Stimulated activated CD8-positive, alpha-beta memory T cell treated with anti-CD3 and anti-CD28 coated beads, Interleukin-7, amount 100 ng/mL, for 4 hours (primary cell): ENCODE data around the gene IRAK2.
"Not testable (repeated sequence)": the region's sequence is repeated elsewhere in the genome, so short reads cannot be mapped to it uniquely, and the experiment has no call there.

Source experiments
- DNase-seq, 2 donors: peaks; one replicate each; pipeline ENCODE4 v3.0.0-alpha.2; 2020; ENCODE audit warnings: low read depth in 2 of 2

Gene IRAK2, protein sequence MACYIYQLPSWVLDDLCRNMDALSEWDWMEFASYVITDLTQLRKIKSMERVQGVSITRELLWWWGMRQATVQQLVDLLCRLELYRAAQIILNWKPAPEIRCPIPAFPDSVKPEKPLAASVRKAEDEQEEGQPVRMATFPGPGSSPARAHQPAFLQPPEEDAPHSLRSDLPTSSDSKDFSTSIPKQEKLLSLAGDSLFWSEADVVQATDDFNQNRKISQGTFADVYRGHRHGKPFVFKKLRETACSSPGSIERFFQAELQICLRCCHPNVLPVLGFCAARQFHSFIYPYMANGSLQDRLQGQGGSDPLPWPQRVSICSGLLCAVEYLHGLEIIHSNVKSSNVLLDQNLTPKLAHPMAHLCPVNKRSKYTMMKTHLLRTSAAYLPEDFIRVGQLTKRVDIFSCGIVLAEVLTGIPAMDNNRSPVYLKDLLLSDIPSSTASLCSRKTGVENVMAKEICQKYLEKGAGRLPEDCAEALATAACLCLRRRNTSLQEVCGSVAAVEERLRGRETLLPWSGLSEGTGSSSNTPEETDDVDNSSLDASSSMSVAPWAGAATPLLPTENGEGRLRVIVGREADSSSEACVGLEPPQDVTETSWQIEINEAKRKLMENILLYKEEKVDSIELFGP

DNA sequence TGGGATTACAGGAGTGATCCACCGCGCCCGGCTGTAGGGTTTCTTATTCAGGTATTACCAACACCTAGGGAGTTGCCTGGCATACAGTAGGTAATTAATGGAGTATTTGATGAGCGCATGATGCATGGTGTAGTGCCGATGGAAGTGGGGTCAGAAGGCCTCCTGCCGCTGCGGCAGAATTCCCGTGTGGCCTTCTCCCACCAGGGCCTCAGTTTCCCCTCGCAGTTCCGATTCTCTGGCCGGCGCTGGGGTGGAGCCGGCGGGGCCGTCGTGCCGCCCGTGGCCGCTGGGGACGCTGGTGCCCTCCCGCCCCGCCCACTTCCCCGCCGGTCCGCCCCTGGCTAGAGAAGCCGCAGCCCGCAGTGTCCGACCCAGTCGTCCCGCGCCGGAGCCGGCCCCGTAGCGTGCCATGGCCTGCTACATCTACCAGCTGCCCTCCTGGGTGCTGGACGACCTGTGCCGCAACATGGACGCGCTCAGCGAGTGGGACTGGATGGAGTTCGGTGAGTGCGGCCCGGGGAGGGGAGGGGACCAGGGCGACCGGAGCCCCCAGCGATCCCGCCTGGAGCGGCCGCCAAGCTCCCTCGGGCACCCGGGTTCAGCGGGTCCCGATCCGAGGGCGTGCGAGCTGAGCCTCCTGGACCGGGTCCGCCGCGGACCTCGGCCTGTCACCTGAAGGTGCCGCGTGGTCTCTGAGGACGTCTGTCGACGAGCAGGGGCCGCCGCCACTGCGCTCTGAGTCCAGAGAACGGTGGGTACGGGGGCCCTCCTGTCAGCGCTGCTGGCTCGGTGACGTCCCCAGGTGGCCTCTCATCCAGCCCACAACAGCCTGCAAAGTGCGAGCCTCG lies at the start of gene IRAK2:
Gene IRAK2 (plus strand): TSS at position 374 of the 848 bp plus-strand sequence. CDS start 36 bp downstream, at position 410.
- DNase-seq, result peak in 1 of 2 donors; percentile 53

DNA sequence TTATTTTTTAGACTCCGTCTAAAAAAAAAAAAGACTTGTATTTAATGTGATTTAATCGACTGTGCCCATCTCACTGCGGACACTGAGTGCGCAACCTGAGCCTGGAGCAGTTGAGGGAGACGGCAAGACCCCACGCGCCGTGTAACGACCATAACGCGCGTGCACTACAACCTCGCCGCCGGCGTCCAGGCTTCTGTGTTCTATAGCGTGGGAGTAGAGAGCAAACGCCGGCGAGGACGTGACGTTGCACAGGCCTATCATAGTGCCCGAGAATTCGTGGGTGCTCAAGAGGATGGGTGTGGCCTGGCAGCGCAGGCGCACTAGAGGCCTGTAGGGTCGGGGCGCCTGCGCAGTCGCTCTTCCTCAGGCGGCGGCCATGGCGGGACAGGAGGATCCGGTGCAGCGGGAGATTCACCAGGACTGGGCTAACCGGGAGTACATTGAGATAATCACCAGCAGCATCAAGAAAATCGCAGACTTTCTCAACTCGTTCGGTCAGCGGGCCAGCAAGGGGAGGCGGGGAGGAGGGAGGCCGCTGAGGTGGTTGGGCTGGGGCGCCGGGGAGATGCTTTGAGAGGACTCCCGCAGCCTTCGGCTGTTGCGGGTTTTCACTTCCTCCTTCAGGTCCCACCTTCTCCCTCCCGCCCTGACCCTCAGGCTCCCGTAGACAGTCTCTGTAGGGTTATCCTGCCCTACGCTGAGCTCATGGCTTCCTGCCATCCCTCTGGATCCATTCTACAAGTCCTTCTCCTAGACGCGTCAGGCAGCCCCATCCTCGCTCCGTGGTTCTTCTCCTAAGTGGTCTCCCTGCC lies 49.2 kb upstream of the IRAK2 start, which contains the start of gene BRK1:
Gene BRK1 (plus strand): TSS at position 350 of the 812 bp plus-strand sequence. CDS start 27 bp downstream, at position 377.
- peak; percentile 92 for DNase-seq

DNA sequence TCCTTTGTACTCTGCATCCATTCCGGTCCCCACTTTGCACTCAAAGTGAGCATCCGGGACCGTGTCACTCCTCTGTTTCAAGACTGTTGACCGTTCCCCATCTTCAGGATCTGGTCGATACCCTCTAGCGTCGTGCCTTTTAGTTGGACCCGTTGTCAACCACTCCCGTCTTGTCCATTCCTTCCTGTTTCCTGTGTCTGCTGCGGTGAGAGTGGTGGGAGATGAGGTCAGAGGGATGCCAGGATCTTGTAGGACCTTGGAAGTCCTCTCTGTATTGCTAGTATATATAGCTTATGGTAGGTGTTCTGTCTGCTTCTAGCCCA lies 48.6 kb upstream of the IRAK2 start:
- DNase-seq, result no peak

DNA sequence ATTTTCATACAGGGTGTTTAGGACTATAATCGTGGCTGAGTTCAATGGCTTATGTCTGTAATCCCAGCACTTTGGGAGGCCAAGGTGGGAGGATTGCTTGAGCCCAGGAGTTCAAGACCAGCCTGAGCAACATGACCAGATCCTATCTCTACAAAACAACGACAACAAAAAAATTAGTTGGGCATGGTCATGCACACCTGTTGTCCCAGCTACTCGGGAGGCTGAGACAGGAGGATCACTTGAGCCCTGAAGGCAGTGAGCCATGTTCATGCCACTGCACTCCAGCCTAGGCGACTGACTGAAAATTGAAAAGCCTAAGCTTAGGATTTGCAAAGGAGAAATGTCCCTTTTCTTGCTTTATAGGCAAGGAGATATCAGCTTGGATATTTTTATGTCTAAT lies 47.8 kb upstream of the IRAK2 start:
- no peak for DNase-seq

DNA sequence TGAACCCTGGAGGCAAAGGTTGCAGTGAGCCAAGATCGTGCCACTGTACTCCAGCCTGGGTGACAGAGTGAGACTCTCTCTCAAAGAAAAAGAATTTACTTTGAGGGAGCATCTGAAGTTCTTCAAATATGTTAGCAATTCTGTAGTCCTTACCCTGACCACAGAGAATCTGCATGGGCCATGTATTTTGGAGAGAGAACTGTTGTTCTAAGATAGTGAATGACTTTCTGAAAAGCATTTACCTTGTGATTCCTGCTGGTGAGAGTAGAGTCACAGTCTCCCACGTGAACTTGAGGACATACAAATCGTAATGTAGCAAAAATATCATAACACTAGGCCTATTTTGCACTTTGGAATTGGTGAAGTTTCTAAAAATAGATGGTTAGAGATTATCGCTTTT lies 45.3 kb upstream of the IRAK2 start:
- no peak for DNase-seq

DNA sequence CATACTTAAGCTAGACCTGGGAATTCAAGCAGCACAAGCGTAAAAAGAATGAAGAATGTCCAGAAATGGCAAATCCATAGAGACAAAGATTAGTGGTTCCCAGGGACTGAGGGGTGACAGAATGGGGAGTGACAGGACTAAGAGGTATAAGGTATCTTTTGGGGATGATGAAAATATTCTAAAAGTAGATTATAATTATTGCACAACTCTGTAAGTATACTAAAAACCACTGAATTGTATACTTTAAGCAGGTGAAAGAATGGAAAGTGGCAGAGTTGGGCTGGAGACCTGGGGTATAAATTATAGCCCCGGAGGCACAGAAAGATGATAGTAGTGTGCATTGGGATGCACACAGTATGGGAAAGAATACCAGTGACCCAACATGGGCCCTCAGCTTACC lies 43.7 kb upstream of the IRAK2 start:
- no peak for DNase-seq

DNA sequence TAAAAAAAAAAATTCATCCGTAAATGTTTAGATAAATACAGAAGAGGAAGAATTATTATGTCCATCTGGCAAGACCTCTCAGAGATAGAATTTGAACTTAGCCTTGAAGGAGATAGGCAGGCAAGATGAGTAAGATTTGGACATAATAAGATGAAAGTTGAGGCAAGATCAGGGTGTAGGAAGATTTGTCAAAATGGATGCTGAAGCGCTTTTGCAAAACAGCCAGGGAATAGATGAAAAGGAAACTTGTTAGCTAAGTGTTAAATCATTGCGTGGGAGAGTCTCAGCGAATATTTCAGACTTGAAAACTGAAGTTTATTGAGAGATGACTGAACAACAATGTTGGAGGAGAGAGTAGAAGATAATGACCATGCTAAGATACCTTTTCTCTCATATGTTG lies 42.0 kb upstream of the IRAK2 start:
- no peak for DNase-seq

DNA sequence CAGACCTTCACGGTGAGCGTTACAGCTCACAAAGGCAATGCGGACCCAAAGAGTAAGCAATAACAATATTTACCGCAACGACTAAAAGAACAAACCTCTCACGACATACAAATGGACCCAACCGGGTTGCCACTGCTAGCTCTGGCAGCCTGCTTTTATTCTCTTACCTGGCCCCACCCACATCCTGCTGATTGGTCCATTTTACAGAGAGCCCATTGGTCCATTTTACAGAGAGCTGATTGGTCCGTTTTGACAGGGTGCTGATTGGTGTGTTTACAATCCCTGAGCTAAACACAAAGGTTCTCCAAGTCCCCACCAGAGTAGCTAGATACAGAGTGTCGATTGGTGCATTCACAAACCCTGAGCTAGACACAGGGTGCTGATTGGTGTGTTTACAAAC lies 28.8 kb upstream of the IRAK2 start:
- DNase-seq, result not testable (repeated sequence)

DNA sequence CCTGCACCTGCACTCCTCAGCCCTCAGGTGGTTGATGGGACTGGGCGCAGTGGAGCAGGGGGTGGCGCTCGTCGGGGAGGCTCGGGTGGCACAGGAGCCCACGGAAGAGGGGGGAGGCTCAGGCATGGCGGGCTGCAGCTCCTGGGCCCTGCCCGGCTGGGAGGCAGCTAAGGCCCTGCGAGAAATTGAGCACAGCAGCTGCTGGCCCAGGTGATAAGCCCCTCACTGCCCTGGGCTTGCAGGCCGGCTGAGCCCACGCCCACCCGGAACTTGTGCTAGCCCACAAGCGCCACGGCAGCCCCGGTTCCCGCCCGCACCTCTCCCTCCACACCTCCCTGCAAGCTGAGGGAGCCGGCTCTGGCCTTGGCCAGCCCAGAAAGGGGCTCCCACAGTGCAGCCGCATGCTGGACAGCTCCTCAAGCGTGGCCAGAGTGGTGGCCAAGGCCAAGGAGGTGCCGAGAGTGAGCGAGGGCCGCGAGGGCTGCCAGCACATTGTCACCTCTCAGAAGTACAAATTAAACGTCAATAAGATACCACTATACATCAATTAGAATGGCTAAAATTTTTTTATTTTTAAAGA lies 28.2 kb upstream of the IRAK2 start:
- DNase-seq, result no peak

DNA sequence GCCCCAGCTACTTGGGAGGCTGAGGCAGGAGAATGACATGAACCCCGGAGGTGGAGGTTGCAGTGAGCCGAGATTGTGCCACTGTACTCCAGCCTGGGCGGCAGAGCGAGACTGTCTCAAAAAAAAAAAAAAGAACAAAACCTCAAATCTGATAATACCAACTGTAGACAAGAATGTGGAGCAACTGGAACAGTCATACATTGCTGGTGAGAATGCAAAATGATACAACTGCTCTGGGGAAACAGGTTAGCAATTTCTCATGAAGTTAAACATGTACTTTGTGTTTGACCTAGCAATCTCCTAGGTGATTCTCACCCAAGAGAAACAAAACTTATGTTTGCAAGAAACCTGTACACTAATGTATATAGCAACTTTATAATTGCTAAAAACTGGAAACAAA lies 27.5 kb upstream of the IRAK2 start:
- DNase-seq, result no peak

DNA sequence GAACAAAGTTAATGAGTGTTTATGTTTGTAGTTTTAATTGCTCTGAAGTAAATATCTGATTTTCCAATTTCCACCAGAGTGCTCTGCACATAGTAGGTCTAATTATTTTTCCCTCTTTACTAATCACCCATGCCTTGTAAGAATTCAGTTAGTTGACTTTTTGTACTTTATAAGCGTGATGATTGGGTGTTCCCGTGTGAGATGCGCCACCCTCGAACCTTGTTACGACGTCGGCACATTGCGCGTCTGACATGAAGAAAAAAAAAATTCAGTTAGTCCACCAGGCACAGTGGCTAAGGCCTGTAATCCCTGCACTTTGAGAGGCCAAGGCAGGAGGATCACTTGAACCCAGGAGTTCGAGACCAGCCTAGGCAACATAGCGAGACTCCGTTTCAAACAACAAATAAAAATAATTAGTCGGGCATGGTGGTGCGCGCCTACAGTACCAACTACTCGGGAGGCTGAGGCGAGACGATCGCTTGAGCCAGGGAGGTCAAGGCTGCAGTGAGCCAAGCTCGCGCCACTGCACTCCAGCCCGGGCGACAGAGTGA lies 23.6 kb upstream of the IRAK2 start:
- no peak for DNase-seq

DNA sequence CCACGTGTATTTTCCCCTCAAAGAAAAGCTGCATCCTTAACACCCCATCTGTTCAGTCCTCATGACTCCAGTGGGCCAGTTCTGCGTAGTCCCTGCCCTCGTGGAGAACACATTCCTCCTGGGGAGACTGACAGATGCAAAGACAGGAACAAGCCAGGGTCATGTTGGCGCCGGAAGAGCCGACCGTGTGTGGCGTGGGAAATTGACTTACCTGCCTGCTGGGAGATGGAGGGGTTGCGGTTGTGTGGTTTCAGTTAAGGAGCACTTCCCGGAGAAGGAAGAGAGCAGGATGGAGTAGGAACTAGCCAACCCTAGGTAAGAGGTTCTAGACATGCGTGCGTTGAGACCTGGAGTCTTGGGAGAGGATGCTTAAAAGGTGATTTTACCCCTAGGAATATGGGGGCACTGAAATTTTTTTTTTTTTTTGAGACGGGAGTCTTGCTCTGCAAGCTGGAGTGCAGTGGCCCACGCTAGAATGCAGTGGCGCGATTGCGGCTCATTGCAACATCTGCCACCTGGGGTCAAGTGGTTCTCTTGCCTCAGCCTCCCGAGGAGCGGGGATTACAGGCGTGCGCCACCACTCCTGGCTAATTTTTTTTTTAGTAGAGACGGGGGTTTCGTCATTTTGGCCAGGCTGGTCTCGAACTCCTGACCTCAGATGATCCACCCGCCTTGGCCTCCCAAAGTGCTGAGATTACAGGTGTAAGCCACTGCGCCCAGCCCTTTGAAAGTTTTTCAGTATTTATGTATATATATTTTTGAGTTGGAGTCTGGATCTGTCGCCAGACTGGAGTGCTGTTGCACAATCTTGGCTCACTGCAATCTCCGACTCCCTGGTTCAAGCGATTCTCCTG lies 21.8 kb upstream of the IRAK2 start:
- DNase-seq, result no peak

DNA sequence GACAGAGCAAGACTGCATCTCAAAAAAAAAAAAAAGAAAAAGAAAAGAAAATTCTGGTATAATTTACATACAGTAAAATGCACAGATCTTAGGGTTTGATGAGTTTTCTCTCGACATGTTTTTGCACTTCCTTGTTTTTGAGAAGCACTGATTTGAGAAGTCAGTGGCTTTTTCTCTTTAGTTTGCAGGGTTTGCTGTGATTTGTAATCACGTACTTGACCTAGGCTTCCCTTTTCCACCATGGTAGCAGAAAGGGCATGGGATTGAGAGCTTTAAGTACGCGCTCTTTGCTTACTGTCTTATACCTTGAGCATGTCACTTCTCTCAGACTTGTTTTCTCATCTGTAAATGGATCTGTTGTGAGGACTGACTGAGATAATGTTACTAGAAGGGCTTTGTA lies 19.0 kb upstream of the IRAK2 start:
- DNase-seq, result no peak

DNA sequence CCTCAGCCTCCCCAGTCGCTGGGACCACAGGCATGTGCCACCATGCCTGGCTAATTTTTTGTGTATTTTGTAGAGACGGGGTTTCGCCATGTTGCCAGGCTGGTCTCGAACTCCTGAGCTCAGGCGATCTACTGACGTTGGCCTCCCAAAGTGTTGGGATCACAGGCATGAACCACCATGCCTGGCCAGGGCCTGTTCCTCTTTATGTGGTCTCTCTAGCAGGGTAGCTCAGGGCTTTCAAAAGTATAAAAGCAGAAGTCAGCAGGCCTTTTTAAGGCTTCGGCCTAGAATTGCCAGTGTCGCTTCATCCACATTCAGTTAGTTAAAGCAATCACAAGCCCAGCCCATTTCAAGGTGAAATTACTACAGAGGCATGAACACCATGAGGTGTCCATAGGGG lies 15.5 kb upstream of the IRAK2 start:
- no peak for DNase-seq

DNA sequence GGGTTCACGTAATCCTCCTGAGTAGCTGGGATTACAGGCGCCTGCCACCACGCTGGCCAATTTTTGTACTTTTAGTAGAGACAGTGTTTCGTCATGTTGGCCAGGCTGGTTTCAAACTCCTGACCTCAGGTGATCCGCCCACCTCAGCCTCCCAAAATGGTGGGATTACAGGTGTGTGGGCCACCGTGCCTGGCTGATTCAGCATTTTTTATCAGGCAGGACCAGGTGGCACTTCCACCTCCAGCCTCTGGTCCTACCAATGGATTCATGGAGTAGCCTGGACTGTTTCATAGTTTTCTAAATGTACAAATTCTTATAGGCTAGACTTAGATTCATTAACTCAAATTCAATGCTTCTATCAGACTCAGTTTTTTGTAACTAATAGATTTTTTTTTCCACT lies 13.7 kb upstream of the IRAK2 start:
- DNase-seq, result no peak

DNA sequence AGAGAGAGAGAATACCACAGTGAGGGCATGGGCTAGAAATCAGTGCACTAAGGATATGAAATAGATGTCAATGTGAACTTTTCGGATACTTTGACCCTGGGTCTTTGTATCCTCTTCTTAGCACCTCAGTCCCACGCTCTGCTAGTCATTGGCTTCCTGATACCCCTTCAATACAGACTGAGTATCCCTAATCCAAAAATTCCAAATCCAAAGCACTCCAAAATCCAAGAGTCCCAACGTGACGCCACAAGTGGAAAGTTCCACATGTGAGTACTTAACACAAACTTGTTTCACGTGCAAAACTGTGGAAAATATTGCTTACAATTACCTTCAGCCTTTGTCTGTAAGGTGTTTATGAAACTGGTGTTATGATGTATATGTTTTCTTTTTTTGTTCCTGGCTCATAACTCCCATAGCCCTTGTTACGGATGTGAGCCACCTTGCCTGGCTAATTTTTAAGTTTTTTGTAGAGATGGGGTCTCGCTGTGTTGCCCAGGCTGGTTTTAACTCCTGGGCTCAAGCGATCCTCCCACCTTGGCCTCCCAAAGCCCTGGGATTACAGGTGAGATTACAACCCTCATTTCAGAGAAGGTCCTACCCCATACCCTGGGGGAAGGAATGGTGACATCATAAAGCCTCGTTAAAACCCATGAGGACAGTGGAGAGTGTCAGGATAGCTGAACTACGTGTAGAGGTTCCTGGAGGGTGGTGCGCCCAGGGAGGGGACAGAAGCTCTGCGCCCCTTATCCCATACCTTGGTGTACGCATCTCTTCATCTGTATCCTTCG lies 10.2 kb upstream of the IRAK2 start:
- DNase-seq, result no peak

DNA sequence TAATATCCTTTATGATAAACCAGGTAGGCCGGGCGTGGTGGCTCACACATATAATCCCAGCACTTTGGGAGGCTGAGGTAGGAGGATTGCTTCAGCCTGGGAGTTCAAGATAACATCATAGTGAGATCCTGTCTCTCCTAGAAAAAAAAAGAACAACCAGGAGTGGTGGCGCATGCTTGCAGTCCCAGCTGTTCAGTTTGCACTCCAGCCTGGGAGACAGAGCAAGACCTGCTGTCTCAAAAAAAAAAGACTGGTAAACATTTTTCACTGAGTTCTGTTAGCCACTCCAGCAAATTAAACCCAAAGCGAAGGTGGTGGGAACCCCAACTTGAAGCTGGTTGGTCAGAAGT lies 9.6 kb upstream of the IRAK2 start:
- no peak for DNase-seq

DNA sequence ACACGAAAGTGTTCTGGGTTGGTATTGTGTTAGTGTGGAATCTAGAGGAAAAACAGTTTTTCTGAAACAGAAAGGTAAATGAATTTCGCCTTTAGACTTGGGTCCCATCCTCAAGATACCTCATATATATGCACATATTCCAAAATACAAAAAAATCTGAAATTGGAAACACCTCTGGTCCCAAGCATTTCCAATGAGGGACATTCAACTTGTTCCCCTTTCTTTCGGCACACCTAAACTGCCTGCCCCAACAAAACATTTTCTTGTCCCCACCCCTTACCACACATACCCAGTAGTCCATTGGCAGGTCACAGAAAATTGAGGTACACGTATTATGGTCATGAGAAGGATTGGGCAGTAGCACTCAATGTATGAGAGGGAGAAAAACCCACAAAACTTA lies 9.1 kb upstream of the IRAK2 start:
- no peak for DNase-seq

DNA sequence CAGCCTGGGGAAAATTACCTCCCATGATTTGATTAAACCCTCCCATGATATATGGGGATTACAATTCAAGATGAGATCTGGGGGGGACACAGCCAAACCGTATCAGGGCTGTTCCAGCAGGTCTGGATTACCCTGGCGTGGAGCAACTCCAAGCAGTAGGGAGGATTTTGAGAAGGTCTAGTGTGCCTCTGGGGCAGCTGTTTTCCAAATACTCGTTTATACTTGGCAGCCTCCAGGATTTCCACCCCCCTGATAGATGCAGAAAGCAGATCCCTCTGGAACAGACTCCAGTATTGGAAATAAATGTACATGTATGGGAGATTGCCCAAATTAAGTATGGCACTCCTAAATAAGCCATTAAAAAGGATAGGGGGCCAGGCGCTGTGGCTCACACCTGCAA lies 7.7 kb upstream of the IRAK2 start:
- no peak for DNase-seq
